Right ventricle myocardium inferior (tissue), 1 donor: ENCODE measurements around the gene MXD1. TPM values are rescaled to one million over a fixed set of nuclear protein-coding genes. Genes with fewer than 3 reads are reported as not detected.
"Not testable (repeated sequence)": the region's sequence is repeated elsewhere in the genome, so short reads cannot be mapped to it uniquely, and the experiment has no call there.

ENCODE experiments used
- ATAC-seq: fragments of 200-7000 bp; cut with Tn5 transposase; one replicate; pipeline ENCODE4 v1.9.1; 2020; ENCODE audit warnings: mild to moderate bottlenecking, moderate library complexity
- DNase-seq: peaks from one replicate; pipeline ENCODE4 v3.0.0; 2021; ENCODE audit errors: missing footprints
- intact Hi-C: fragments of 100-400 bp; cut with DNase I; formaldehyde crosslinking; loops from one replicate; pipeline ENCODE4 v1.11.0; 2022
- total RNA-seq: library from RNA; stranded (reverse); fragmentation: NEBNext Ultra II Directional; extraction: Animal tissue kit (Norgen Biotek cat#: 25700); gene quantifications from one replicate; pipeline ENCODE4 v1.2.1, GENCODE V29; 2021
- donor health status: DM: no; HTN: yes; CAD: no; lungs with severe emphysema.

The MXD1 gene
- total RNA-seq, 1 donor from 2014 or later, result 4.6 TPM

DNA sequence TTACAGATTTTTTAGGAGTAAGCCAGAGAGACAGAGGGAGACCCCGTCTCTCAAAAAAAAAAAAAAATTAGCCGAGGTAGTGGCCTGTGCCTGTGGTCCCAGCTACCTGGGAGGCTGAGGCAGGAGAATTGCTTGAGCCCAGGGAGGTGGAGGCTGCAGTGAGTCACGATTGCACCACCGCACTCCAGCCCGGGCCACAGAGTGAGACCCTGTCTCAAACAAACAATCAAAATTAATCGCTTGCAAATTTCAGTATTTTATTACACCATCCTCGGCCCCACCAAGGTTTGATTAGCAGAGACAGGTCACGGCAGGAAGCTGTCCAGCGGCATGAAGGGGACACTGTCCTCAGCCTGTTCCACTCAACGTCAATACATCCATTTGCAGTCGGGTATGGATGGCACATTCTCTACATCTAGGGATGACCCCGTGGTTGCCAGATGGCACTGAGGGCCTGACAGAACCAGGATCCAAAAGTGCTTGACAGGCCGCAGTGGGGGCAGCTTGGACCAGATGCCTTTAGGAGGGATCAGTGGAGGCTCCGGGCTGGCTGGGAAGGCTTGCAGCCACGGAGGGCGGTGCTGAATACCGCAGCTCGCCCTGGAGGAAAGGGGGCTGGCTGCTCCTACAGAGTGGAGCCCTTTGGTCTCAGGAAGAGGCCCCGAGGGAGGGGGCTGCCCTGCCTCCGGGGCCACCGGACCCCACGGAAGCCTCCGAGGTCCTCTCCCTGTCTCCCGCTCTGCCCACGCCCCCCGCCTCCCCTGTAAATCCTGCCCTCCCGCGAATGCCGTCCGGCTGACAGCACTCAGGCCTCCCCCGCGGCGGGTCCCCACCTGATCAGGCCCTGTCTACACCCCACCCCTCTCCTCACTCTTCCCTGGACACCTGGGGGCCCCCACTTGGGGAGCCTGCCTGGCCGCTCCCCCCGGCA is 33.4 kb downstream of the MXD1 start:
- DNase-seq (no peak), ATAC-seq (no peak)
- intact Hi-C loops, result no loop called here

DNA sequence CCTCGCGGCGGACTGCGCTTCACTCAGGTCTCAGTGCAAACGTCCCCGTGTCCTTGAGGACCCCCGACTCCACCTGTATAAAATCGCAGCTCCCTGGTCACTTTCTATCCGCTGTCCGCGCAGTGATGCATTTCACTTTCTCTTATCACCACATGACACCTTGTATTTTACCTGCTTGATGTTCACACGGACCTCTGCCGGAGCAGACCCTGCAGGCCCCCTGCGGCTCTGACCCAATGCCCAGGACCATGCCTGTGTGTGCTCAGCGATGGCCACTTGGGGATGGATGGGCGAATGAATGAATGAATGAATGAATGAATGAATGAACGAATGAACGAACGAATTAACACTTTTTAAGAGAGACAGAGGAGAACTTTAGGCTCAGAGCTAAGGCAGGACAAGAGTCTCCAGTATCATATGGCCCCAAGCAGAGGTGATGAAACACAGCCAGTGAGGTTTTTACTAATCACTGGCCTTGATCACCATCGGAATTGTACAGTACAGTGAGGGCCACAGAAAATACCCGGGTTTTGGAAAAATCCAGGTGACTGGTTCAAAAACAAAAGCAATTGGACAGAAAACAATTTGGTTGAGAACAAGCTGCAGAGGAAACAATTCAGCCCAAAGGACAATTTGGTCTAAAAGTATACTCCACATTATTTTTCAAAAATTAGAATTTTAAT is 34.2 kb downstream of the MXD1 start:
- DNase-seq (no peak), ATAC-seq (no peak)
- intact Hi-C loops, result no loop called here

DNA sequence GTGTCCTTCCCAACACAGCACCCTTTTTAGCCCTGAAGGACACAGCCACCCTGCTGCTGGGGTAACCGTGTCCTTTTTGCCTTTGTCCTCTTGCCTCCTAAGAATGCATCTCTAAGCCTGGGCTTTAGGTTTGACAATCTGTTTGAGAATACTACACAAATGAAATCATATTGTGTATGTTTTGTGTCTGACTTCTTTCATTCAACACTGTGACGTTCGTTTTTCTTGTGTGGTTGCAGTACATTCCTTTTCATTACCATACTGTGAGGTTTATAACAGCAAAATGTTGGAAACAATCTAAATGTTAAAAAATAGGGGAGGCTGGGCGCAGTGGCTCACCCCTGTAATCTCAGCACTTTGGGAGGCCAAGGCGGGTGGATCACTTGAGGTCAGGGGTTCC is 35.3 kb downstream of the MXD1 start:
- intact Hi-C loops, result no loop called here
- ATAC-seq (no peak), DNase-seq (no peak)

DNA sequence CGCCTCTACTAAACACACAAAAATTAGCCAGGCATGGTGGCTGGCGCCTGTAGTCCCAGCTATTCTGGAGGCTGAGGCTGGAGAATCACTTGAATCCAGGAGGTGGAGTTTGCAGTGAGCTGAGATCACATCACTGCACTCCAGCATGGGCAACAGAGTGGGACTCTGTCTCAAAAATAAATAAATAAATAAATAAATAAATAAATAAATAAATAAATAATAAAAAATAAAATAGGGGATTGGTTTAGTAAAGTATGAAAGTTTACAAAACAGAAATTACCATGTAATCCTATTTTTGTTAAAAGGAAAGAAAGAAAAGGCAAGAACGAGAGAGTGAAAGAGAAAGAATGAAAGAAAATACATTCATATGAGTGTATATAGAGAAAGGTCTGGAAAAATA is 35.8 kb downstream of the MXD1 start:
- DNase-seq, intact Hi-C loops, ATAC-seq: not testable (repeated sequence)

DNA sequence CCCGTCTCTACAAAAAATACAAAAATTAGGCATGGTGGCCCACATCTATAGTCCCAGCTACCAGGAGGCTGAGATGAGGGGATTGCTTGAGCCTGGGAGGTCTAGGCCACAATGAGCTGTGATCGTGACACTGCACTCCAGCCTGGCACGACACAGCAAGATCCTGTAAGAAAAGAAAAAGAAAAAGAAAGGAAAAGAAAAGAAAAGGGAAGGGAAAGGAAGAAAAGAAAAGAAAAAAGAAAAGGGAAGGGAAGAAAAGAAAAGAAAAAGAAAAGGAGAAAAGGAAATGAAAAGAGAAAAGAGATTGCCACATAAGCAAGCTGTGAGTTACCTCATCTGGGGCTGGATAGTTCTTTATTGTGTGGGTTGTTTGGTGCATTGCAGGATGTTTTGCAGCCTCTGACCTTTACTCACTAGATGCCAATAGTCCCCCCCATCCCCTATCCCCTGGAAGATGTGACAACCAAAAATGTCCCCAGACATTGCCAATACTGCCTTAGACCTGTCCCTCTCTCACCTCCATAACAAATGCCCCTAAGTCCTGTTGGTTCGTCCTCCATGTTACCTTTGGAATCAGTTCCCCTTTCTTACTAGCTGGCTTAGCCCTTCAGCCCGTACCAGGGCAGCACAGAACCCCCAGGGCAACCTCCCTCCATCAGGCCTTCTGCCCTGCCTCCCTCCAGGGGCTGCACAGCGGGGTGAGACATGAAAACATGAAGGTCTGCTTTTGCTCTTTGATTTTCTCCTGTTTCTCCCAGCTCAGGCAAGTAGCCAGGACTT is 37.6 kb downstream of the MXD1 start:
- DNase-seq (no peak), ATAC-seq (no peak)
- intact Hi-C loops, result no loop called here

DNA sequence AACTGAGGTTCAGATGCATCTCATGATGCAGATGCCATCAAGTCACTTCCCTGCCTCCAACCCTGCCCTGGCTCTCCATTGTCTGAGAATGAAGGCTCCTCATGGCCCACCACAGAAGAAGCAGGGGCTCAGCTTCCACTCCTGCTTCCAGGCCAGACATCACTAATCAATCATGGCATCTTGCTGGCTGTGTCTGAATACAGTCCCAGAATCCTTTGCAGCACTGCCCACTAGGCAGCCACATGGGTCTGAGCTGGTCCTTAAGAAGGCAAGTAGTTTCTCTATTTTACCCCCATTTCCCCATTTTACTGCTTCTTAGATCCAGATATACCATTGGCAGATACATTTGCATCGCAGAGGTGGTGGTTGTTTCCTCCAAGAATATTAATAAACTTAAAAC is 39.2 kb downstream of the MXD1 start:
- intact Hi-C loops, result no loop called here
- ATAC-seq (no peak), DNase-seq (no peak)

DNA sequence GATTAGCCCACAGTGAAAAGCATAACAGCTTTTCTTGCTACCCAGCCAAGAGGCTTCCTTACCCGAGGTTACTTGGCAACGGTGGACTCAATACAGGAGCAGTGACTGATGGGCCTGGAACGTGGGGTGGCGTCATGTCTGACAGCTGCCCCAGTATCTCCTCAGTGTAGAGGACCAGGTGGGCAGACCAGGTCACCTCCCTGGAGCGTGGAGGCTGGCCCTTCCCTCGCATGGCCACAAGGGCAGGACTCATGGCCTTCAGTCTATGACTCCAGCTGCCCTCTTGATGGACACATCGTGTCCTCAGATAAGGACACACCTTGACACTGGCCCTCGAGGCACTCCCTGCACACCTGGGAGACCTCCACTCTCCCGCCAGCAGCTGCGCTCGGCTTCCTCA is 40.1 kb downstream of the MXD1 start:
- DNase-seq (no peak), ATAC-seq (no peak)
- intact Hi-C loops, result no loop called here

DNA sequence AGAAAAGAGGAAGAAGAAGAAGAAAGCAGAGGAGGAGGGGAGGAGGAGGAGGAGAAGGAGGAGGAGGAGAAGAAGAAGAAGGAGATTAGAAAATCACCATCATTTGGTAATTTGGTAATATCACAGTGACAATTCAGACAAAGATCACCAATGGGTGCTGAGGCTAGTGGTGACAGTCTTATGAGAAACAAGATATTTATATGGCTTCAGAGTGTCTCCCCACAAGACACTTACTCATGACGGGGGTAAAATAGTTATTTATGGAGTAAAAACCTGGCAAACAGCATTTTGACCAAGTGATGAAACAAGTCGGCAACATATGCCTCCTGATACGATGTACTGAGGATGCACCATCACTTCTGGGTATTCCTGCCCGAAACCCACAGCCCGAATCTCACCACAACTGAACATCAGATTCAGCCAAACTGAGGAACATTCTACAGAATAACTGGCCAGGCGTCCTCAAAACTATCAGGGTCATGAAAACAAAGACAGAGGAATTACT is 41.6 kb downstream of the MXD1 start:
- no peak for ATAC-seq
- intact Hi-C loops, result no loop called here

DNA sequence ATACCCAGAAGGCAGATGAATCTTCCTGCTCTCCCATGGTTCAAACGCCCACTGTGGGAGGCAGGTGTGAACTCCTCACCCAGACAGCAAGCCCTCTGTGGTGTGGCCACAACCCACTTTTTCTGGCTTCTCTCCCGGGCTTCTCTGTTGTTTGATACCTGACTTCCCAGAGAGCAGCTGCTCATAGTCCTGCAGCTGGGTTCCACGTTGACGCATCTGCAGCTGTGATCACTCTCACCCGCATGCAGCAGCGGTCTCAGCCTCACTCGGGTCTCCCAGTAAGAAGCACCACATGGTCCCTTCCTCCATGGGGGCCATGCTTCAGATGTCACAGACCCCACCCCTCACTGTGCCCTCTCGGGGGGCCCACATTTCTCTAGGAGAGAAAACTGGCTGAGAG is 43.1 kb downstream of the MXD1 start:
- ATAC-seq (no peak), DNase-seq (no peak)
- intact Hi-C loops, result no loop called here

More for the DNA sequence above, 41.6 kb downstream of the MXD1 start:
- DNase-seq, result no peak

DNA sequence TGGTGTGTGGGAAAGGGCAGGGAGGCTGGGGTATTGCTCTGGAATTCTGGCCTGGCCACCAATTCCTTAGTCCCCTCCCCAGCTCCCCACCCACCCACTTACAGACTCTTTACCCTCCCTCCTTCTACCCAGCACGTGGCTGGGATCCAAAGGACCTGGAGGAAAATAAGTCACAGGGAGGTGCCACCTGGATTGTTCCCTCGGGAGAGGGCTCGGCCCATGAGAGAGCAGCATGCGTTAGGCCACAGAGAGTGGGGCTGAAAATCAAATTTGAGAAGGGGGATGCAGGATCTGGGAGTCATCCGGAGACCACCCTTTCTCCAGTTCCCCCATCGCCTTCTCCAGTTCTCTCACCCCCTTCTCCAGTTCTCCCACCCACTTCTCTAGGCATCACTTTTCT is 43.6 kb downstream of the MXD1 start:
- no peak for DNase-seq
- intact Hi-C loops, result no loop called here
- ATAC-seq, result no peak

DNA sequence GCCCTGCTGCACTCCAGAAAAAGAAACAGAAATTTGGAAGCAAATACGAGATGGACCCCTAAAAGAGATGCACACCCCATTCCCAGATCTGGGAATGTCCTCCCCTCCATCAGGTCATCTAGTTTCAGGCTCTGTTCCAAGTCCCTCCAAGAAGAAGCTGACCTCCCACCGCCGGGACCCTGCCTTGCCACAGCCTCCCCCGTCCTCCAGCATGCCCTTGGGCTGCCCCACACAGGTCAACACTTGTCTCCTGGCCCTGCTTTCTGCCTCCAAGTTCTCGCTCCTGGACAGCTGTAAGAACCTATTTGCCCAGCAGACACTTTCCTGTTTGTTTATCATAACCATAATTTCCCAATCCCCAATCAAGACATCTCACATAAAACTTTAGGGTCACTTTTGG is 44.5 kb downstream of the MXD1 start:
- DNase-seq (no peak), ATAC-seq (no peak)
- intact Hi-C loops, result no loop called here

DNA sequence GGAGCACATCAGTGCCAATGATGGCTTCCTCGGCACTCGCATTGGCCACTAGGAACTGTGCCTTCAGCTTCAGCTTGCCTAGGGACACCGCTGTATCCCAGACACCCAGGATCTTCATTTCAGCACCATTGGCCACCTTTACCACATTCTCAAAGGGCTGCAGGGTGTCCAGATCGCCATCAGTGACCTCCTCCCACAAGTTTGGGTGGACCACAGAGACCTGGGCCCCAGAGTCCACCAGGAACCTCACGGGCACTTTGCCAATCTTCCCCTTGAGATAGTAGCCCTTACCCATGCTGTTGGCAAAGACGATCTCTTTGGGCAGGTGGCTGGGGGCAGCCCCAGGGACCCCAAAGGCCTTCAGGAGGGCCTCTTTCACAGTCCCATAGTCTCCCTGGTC is 45.9 kb downstream of the MXD1 start:
- intact Hi-C loops, result no loop called here
- no peak for DNase-seq
- ATAC-seq, result no peak

DNA sequence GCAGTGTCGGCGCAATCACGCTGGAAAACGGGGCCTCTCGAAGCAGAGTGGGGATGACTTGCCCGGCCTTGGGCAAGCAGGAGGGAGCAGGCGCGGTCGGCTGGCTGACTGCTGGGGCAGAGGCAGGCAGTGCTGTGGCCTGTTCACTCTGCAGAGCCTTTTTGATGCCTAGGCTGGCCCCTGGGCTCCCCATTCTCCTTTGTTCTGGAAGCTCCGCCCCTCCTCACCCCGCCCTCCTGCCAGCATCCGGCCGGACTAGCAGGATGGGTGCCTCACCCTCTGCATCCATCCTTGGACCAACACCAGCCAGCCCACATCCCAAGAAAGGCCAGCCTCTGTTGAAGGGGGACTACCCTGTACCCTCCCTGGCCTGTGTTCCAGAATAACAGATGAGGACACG is 46.6 kb downstream of the MXD1 start, which contains the start of gene ASPRV1:
TSS of gene ASPRV1 (minus strand) at position 136 of the 400 bp plus-strand sequence. CDS start 195 bp downstream, outside the sequence.
- ATAC-seq, result no peak
- no peak for DNase-seq
- intact Hi-C loops, result no loop called here

DNA sequence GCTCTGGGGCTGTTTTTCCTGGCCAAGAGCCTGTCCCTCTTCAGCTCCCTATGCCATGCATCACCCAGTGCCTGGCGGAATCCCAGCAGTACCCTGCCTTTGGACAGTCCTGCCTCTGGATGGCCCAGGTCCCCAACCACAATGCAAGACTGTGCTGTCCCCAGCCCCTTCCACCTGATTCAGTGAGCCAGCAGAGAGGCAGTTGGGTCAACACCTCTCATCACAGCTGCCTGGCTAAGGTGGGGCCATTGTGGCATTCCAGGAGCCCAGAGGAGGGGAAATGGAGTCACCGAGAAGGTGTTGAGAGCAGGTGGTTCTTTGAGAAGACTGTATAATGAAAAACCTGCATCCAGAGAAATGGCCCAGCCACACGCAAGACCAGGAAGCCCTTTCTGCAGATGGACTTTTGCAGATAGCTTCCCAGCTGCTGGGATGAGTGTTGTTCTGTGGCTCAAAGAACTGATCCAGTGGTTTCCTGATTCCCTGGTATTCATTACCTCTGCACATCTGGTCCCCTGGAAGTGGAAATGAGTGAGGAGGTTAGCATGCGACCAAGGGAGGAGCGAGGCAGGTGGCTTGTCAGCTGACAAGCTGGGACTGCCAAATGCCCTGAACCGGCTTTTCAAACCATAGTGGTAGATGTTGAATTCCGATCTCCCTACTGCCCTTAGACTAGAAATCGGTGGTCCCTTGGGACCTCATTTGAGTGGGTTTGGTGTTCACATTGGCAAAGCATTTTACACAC is 48.2 kb downstream of the MXD1 start:
- no peak for ATAC-seq
- intact Hi-C loops, result no loop called here
- DNase-seq, result no peak

DNA sequence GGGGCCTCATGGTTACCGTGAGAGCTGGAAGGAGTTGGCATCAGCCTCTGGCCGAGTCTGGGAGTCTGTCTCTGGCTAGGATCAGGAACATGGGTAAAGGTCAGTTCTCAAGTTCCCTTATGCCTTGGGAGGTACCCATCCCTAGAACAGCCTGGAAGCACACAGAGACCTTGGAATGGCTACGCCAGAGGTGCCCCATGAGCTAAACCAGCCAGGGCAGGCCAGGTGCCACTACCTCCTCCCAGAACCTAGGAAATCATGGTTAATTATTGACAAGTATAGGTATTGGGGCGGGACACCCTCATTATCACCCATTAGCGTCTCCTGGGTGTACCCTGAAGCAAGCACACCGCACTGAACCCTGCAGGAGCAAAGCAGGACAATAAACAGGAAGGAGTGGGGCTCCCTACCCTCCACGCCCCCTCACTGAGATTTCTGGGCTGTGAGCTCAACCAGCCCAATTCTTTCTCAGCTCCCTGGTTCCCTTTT is 49.5 kb downstream of the MXD1 start:
- ATAC-seq (no peak), DNase-seq (no peak)
- intact Hi-C loops, result no loop called here

DNA sequence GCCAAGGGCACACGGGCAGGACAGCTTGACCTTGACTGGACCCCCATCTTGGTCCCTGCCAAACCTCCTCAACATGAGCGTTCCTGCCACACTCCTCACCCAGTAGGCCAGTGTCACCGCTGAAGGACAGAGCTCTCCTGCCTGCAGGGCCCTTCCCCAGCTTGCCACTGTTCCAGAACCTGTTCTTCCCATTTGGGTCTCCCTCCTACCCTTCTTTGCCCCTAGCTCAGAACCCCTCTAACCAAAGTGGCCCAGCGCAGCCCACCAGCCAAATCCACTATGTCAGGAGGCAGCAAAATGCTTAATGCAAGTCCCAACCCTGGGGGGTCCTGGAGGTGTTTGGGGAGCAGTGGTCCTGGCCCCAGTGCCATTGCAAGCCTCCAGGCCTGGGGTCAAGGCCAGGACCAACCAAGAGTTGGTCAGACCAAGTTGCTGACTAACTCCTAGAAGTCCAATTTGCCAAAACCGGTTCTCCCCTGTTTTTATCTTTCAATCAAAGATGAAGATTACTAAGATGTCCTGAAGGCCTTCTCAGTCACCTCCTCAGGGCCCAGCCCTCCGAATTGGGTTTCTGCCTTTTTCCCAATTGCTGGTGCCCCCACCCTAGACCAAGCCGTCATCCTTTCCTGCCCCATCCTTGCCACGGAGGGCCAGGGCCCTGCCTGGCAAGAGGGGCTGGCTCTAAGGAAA is 51.0 kb downstream of the MXD1 start:
- ATAC-seq (no peak), DNase-seq (no peak)
- intact Hi-C loops, result no loop called here

DNA sequence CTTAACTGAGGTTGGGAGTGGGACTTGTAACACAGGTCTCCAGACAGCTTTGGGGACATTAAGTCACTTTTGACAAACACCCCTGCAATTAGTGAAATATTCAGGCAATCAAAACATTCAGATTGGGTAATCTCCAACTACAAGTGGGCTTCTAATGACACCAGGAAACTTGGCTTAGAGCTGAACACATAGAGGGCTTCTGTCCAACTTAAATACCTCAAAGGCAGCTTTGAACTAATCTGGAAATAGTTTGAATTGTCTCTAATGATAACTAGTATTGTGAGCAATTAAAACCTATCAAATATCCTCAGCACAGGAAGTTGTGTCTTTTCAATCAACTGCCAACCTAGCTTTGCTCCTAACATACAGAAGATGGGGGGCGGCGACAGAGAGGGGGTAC is 51.6 kb downstream of the MXD1 start:
- DNase-seq, result no peak
- no peak for ATAC-seq
- intact Hi-C loops, result no loop called here

DNA sequence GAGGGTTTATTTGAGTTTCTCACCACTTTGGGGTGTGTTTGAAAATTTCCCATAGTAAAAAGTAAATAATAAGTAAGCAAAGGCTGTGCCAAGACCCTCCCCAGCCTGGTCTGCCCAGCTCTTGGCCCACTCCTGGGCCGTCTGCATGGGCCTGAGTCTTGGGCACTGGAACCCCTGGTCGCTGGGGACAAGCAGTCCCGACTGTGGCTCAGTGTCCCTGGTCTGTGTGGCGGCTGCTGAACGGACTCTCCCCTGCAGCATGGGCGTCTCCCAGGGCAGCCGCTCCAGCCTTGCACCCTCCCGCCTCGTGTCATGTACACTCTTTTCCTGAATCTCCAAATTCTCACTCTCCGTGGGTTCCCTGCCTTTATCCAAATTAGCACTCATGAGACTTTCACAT is 53.7 kb downstream of the MXD1 start:
- intact Hi-C loops, result no loop called here
- no peak for DNase-seq
- ATAC-seq, result no peak
